HG03064 (cell line): ENCODE results near the gene RIOK1.

ENCODE experiments used
- ATAC-seq: cut with Tn5 transposase; IDR thresholded peaks from one replicate; pipeline ENCODE4 v1.9.1; 2021; ENCODE audit warnings: low read depth; ENCODE audit not compliant: unreplicated experiment

RIOK1 gene

DNA sequence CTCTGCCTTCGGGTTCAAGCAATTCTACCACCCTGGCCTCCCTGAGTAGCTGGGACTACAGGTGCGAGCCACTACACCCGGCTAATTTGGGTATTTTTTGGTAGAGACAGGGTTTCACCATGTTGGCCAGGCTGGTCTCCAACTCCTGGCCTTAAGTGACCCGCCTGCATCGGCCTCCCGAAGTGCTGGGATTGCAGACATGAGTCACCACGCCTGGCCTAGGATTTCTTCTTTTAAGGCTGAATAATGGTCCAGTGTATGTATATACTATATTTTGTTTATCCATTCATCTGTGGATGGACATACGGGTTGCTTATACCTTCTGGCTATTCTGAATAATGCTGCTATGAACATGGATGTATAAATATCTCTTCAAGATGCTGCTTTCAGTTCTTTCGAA, 17.1 kb downstream of the RIOK1 start:
- ATAC-seq = no peak

GRCh38 chr6:7409740-7410139, 20.1 kb downstream of the RIOK1 start:
- no peak for ATAC-seq

GRCh38 chr6:7410851-7411250, 21.2 kb downstream of the RIOK1 start:
- ATAC-seq = no peak

GRCh38 chr6:7411328-7411727, 21.7 kb downstream of the RIOK1 start:
- no peak for ATAC-seq

- no peak for ATAC-seq
Observed at GRCh38 chr6:7413151-7413823, 23.7 kb downstream of the RIOK1 start.

DNA sequence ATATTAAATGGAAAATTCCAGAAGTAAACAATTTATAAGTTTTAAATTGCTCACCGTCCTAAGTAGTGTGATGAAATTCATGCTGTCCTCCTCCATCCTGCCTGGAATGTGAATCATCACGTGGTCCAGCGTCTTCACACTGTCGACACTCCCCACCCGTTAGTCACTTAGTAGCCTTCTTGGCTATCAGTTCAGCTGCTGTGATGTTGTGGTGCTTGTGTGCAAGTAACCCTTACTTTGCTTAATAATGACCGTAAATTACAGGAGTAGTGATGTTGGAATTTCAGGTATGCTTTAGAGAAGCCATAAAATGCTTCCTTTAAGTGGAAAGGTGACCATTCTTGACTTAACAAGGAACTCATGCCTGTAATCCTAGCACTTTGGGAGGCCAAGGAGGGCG, 25.2 kb downstream of the RIOK1 start:
- ATAC-seq = no peak

DNA sequence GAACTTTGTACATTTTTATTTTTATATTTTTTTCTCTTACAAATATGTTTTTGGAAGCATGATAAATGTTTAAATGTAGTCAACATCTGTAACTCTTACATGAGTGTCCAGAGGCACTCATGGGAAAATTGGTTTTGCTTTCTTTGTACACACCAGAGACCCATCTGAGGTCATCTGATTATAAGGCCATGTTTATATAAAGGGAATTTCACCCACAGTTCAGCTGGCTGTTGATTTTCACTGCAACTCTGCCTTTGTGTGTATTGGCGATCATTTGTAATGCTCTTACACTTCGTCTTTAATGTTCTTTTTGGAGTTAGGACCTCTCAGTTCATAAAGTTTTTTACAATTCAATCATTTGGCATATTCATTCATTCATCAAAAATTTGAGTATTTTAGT, 28.1 kb downstream of the RIOK1 start:
- no peak for ATAC-seq

DNA sequence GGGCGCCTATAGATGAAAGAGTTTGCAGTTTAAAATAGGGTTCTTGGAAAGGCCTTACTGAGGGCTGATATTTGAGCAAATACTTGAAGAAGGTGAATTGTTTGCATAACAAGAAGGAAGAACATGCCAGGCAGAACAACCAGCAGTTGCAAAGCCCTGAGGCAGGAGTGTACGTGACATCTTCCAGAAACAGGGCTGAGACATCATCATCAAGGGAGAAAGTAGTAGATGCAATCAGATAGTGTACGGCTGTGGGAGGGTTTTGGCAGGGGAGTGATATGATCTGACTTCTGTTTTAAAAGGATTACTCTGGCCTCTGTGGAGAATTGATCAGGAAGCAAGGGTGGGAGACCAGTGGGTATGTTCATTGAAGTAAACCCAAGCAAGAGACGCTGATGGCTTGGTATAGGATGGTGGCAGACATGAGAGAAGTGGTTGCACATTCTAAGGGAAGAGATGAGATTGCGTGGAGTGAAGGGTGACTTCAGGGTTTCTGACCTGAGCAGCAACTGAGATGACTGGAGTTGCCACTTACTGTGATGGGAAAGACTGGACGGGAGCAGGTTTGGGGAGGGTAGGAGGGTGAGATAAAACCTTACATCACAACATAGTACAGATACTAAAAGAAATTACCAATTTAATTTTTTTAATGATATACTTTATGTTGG, 28.8 kb downstream of the RIOK1 start:
- ATAC-seq = no peak

GRCh38 chr6:7419065-7419464, 29.5 kb downstream of the RIOK1 start:
- no peak for ATAC-seq

DNA sequence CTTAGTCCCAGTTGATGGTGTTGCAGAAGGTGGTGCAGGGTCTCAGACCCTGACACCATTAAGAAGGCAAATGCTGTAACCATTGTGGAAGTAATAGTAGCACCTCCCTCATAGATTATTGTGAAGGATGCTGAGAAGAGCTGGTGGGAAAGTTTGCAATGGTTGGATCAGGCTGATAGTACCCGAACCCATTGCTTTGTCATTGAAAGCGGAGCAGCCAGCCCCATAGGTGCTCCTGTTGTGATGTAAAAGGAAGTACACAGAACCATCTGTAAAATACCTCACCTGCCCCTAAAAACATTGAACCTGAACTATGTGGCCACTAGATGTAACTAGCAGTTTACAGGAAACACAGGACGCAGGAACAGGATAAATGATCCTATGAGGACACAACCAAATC, 31.5 kb downstream of the RIOK1 start:
- ATAC-seq = no peak

DNA sequence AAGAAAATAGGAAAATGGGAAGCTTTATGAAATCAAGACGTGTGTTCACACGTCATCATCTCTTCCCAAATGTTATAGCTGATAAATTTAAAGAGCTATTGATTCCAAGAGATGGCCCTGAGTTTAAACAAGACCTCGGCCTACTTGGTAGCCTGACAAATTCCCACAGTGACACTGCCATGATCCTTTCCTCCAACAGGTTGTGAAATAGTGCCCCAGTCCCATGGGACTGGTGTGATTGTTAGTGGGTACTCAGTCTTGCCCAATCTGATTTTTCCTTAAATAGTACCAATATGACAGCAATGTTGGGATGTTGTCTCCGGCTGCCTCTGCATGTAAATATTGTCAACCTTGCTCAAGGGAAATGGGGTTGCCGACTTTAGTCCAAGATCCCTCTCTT, 34.5 kb downstream of the RIOK1 start:
- no peak for ATAC-seq

DNA sequence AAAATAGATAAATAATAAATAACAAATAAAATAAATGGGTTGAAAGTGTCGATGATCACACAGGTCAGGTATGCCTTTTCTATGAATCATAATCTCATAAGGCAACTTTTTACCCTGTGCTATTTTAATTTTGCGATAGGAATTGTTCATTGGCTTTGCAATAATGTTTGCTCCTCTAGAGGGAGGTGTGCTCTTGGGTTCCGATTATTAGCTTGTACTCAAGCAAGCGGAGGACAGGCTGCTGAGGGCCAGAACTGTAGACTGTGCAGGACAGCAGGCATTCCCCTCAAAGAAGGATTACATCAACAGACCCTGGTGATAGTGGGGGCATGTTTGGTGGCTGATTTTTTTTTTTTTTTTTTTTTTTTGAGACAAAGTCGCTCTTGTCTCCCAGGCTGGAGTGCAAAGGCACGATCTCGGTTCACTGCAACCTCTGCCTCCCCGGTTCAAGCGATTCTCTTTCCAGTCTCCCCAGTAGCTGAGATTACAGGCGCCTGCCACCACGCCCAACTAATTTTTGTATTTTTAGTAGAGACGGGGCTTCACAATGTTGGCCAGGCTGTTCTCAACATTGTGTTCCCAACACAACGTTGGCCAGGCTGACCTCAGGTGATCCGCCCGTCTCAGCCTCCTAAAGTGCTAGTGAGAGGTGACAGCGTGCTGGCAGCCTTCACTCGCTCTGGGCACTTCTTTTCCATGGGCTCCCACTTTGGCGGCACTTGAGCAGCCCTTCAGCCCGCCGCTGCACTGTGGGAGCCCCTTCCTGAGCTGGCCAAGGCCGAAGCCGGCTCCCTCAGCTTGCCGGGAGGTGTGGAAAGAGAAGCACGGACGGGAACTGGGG, 35.6 kb downstream of the RIOK1 start:
- ATAC-seq = no peak

DNA sequence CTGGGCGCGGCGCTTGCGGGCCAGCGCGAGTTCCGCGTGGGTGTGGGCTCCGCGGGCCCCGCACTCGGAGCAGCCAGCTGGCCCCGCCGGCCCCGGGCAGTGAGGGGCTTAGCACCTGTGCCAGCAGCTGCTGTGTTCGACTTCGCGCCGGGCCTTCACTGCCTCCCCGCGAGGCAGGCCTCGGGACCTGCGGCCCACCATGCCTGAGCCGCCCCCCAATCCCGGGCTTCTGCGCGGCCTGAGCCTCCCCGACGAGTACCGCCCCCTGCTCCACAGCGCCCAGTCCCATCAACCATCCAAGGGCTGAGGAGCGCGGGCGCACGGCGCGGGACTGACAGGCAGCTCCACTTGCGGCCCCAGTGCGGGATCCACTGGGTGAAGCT, 36.2 kb downstream of the RIOK1 start:
- no peak for ATAC-seq

- no peak for ATAC-seq
Observed at GRCh38 chr6:7426447-7427169, 37.0 kb downstream of the RIOK1 start.

DNA sequence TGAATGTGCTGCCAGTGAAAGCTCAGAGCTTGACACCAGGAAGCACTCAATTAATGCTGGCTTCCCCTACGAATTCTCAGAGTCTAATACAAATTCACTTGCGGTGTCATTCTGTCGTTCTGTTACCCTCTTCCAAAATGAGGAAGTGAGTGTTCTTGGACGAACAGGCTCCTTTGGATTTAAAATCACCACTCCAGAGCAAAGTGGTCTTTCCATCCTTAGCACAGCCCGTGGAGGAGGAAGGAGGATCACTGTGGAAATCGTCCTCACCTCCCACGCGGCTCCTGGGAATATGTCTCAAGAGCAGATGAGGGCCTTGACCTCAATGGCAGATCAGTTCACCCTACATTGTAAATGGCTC, 41.7 kb downstream of the RIOK1 start:
- no peak for ATAC-seq

GRCh38 chr6:7431674-7432390, 42.2 kb downstream of the RIOK1 start:
- ATAC-seq = no peak

GRCh38 chr6:7432391-7433120, 42.9 kb downstream of the RIOK1 start:
- no peak for ATAC-seq

DNA sequence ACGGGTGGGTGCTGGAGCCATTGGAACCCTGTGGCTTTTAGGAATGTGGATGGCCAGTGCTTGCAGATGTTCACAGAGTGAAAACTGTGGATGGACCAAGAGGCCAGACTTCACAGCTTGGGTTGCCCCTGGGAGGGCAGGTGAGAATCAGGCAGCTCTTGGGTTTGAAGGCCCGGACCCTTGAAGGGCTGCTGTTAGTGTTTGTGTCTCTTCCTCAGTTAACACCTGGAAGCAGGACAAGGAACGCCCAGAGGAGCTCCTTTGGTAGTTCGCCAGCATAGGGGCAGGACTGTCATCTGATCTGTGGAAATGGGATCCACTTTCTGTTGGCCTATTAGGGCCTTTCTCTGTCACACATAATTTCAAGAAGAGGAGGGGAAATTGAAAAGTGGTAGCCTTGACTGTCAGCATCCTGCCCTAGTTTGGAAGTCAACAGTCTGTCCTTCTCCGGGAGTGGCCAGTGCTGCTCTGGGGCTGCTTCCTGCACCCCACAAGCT, 43.6 kb downstream of the RIOK1 start:
- no peak for ATAC-seq

DNA sequence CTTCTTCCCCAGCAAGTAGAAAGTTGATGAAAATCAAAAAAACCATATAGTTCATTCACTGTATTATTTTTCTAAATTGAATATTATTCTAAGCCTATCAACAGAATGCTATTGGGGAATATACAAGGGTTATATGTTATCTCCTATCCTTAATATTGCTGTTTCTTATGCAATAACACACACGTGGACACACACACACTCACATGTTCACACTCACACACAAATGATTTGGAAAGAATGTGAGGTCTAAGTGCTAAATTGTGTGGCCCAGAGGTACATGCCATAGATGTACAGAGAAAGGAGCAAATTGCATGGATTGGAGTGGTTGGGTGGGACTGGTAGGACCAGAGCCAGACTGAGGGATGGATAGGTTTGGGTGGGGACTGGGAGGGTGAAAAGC, 45.1 kb downstream of the RIOK1 start:
- no peak for ATAC-seq

DNA sequence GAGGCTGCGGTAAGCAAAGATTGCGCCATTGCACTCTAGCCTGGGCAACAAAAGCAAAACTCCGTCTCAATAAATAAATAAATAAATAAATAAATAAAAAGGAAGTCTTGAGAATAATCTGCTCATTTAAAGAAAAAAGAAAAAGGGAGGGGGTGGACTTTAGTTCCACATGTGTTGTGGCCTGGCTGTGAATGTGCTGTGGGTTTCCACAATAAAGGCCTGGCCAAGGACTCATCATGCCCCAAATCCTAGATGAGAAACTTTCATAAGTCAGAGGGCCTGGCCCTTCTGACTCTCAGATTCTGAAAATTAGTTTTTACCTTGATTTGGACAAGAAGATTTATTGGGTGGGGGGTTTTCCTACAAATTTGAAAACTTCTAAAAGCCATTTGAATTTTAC, 48.4 kb downstream of the RIOK1 start:
- no peak for ATAC-seq
